ENCODE results near the gene COX15.
"Not testable (repeated sequence)": the region's sequence is repeated elsewhere in the genome, so short reads cannot be mapped to it uniquely, and the experiment has no call there.

Gene COX15

GRCh38 chr10:99732033-99732842, at the start of gene COX15, which contains the start of gene CUTC:
Gene COX15 (minus strand): TSS chr10:99732127. CDS start chr10:99732049, 78 bp downstream.
Gene CUTC (plus strand): TSS chr10:99732234. CDS start chr10:99732349, 115 bp downstream.
- peak; percentile 94 for DNase-seq

- no peak for DNase-seq
Measured at GRCh38 chr10:99779335-99779734, 47.4 kb upstream of the COX15 start.

- DNase-seq = no peak
Measured at GRCh38 chr10:99777918-99778714, 46.2 kb upstream of the COX15 start.

- no peak for DNase-seq
Measured at GRCh38 chr10:99775850-99776249, 43.9 kb upstream of the COX15 start.

- no peak for DNase-seq
Measured at GRCh38 chr10:99770408-99771045, 38.6 kb upstream of the COX15 start.

GRCh38 chr10:99769706-99770105, 37.8 kb upstream of the COX15 start:
- no peak for DNase-seq

- DNase-seq = no peak
Measured at GRCh38 chr10:99768556-99768955, 36.6 kb upstream of the COX15 start.

- no peak for DNase-seq
Measured at GRCh38 chr10:99767901-99768300, 36.0 kb upstream of the COX15 start.

- peak; percentile 9 for DNase-seq
Measured at GRCh38 chr10:99766302-99766681, 34.4 kb upstream of the COX15 start.

GRCh38 chr10:99765672-99766301, 33.9 kb upstream of the COX15 start:
- no peak for DNase-seq

- no peak for DNase-seq
Measured at GRCh38 chr10:99761365-99761764, 29.4 kb upstream of the COX15 start.

GRCh38 chr10:99760321-99760720, 28.4 kb upstream of the COX15 start:
- DNase-seq = no peak

GRCh38 chr10:99758211-99758891, 26.4 kb upstream of the COX15 start:
- DNase-seq = no peak

- no peak for DNase-seq
Measured at GRCh38 chr10:99756159-99756558, 24.2 kb upstream of the COX15 start.

- no peak for DNase-seq
Measured at GRCh38 chr10:99754670-99755069, 22.7 kb upstream of the COX15 start.

- no peak for DNase-seq
Measured at GRCh38 chr10:99750641-99751040, 18.7 kb upstream of the COX15 start.

- DNase-seq = no peak
Measured at GRCh38 chr10:99748823-99749451, 17.0 kb upstream of the COX15 start.

- DNase-seq = not testable (repeated sequence)
Measured at GRCh38 chr10:99746166-99746565, 14.2 kb upstream of the COX15 start.

- DNase-seq = no peak
Measured at GRCh38 chr10:99743841-99744240, 11.9 kb upstream of the COX15 start.

- DNase-seq = no peak
Measured at GRCh38 chr10:99742701-99743100, 10.8 kb upstream of the COX15 start.

GRCh38 chr10:99742254-99742653, 10.3 kb upstream of the COX15 start:
- DNase-seq = no peak

Data from CD4-positive, alpha-beta T cell treated with Interleukin-4 for 4 hours (primary cell).